Stimulated activated CD8-positive, alpha-beta memory T cell treated with anti-CD3 and anti-CD28 coated beads, Interleukin-4, amount 100 ng/mL, for 24 hours (primary cell): ENCODE measurements around the gene PIK3C3.

Source experiments
- DNase-seq: peaks from one replicate; pipeline ENCODE4 v3.0.0-alpha.2; 2020; ENCODE audit warnings: low read depth

The PIK3C3 gene

DNA sequence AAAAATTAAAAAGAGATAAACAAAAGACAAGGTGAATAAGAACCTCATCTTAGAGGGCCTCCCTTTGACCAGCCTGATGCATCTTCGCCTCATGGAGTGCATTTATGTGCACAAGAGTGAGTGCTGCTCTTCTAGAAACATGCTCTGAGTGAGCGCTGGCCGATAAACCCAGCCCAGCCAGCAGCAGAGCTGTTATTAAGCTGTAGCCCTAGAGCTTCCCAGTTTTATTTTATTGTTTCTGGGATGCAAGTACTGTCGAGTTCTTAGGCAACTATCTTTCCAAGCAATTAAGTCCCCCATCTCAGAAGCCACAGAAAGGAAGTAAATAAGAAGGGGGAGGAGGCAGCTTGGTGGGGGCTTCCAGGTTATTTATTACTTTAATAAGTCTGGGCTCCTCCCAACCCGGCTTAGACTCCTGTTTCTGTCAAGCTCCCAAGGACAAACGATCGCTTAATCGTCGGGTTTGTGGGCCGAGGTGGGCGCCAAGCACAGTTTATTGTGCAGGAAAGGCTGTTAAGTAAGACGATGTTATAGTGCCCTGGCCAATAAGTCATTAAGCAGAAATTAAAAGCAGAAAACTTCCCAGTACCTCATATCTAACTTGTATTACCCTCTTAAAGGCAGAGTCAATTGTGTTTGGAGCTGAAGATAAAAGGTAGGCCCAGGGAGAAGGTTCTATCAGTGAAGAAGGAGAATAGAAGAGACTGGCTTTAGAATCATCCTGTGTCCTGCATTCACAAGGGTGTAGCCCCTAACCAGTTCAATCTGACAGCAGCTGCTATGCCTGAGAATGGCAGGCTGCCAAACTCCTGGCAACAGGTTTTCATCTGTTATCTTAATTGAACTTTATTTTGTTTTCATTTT is 176.3 kb downstream of the PIK3C3 start:
- DNase-seq: no peak

DNA sequence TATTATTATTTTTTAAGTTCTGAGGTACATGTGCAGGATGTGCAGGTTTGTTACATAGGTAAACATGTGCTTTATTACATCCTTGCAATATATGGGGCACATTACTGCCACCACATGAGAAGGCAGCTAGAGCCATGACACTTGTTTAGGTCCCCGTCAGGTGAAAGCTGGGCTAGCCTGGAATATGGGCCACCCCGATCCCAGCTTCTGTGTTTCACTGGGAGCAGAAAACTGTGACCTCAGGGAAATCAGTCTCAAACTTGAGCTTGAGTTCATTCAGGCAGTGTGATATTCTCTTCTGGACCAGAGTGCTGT is 176.9 kb downstream of the PIK3C3 start:
- DNase-seq: no peak
